Trophoblast cell (in vitro differentiated cells and primary cell): Measurements from ENCODE around the gene RRP7A.

Experiments used
- DNase-seq, 2 donors: peaks; one replicate each; pipeline ENCODE4 v3.0.0-alpha.2; 2016
- H2AFZ ChIP-seq: 2 replicates; pipeline ENCODE4 v1.6.1; 2013; ENCODE audit warnings: low read length, moderate library complexity, mild to moderate bottlenecking; ENCODE audit not compliant: insufficient read depth, poor library complexity
- H2AK5ac ChIP-seq: 2 replicates; pipeline ENCODE4 v1.6.1; 2013; ENCODE audit warnings: mild to moderate bottlenecking, low read length
- H2BK120ac ChIP-seq: 2 replicates; pipeline ENCODE4 v1.6.1; 2013; ENCODE audit warnings: low read length, mild to moderate bottlenecking, moderate library complexity; ENCODE audit not compliant: insufficient read depth, poor library complexity
- H2BK12ac ChIP-seq: 2 replicates; pipeline ENCODE4 v1.6.1; 2013; ENCODE audit warnings: mild to moderate bottlenecking, low read length, moderate library complexity
- H2BK5ac ChIP-seq: 2 replicates; pipeline ENCODE4 v1.6.1; 2013; ENCODE audit warnings: low read length, low read depth, moderate library complexity, mild to moderate bottlenecking; ENCODE audit not compliant: poor library complexity
- H3K14ac ChIP-seq: 2 replicates; pipeline ENCODE4 v1.6.1; 2013; ENCODE audit warnings: mild to moderate bottlenecking, low read length
- H3K18ac ChIP-seq: 2 replicates; pipeline ENCODE4 v1.6.1; 2013; ENCODE audit warnings: mild to moderate bottlenecking, low read length
- H3K23ac ChIP-seq: 2 replicates; pipeline ENCODE4 v1.6.1; 2013; ENCODE audit warnings: low read length
- H3K27ac ChIP-seq: 2 replicates; pipeline ENCODE4 v1.5.1; 2013; ENCODE audit warnings: low read depth, mild to moderate bottlenecking, inconsistent platforms, low read length, moderate library complexity
- H3K27me3 ChIP-seq: 2 replicates; pipeline ENCODE4 v1.6.1; 2013; ENCODE audit warnings: inconsistent platforms, mild to moderate bottlenecking, low read length, moderate library complexity; ENCODE audit not compliant: insufficient read depth
- H3K36me3 ChIP-seq, 2 experiments: 1 replicate in 1 of 2; 2 replicates in 1 of 2; pipeline ENCODE4 v1.6.1; 2013; ENCODE audit warnings: low read length in 2 of 2, mild to moderate bottlenecking in 2 of 2, moderate library complexity in 1 of 2; ENCODE audit not compliant: insufficient read depth in 2 of 2, control insufficient read depth in 1 of 2
- H3K4ac ChIP-seq: 2 replicates; pipeline ENCODE4 v1.6.1; 2013; ENCODE audit warnings: low read depth, mild to moderate bottlenecking, low read length, moderate library complexity
- H3K4me1 ChIP-seq, 2 experiments: 1 replicate in 1 of 2; 2 replicates in 1 of 2; pipeline ENCODE4 v1.6.1; 2013; ENCODE audit warnings: low read length in 2 of 2, mild to moderate bottlenecking in 2 of 2, moderate library complexity in 1 of 2; ENCODE audit not compliant: insufficient read depth in 2 of 2, control insufficient read depth in 1 of 2
- H3K4me2 ChIP-seq: 2 replicates; pipeline ENCODE4 v1.6.1; 2013; ENCODE audit warnings: inconsistent platforms, mild to moderate bottlenecking, low read length, moderate library complexity
- H3K4me3 ChIP-seq: 2 replicates; pipeline ENCODE4 v1.5.1; 2013; ENCODE audit warnings: mild to moderate bottlenecking, low read depth, low read length, inconsistent platforms
- H3K79me1 ChIP-seq: one replicate; pipeline ENCODE4 v1.6.1; 2013; ENCODE audit warnings: low read length
- H3K79me2 ChIP-seq: 2 replicates; pipeline ENCODE4 v1.6.1; 2013; ENCODE audit warnings: low read length, mild to moderate bottlenecking; ENCODE audit not compliant: control insufficient read depth, insufficient read depth, poor library complexity
- H3K9ac ChIP-seq: 2 replicates; pipeline ENCODE4 v1.6.1; 2013; ENCODE audit warnings: mild to moderate bottlenecking, low read length
- H3K9me3 ChIP-seq: 2 replicates; pipeline ENCODE4 v1.6.1; 2013; ENCODE audit warnings: low read depth, mild to moderate bottlenecking, control low read depth, inconsistent platforms, low read length; ENCODE audit not compliant: insufficient read depth
- H4K12ac ChIP-seq: 2 replicates; pipeline ENCODE4 v1.6.1; 2013; ENCODE audit warnings: low read depth, mild to moderate bottlenecking, low read length, moderate library complexity
- H4K8ac ChIP-seq: 2 replicates; pipeline ENCODE4 v1.6.1; 2013; ENCODE audit warnings: low read depth, mild to moderate bottlenecking, low read length, moderate library complexity
- H4K91ac ChIP-seq: one replicate; pipeline ENCODE4 v1.6.1; 2013; ENCODE audit warnings: low read depth, mild to moderate bottlenecking, low read length, moderate library complexity
- WGBS: extraction: QIAGEN DNeasy Blood & Tissue Kit; methylation state at CpG from one replicate; pipeline ENCODE4 v1.1.7; 2013; ENCODE audit warnings: missing lambda C conversion rate; ENCODE audit not compliant: insufficient read length, insufficient coverage; ENCODE audit errors: extremely low coverage; 5-methylcytosine and 5-hydroxymethylcytosine counted together

RRP7A gene

GRCh38 chr22:42470366-42471082, 49.1 kb downstream of the RRP7A start:
- Histone ChIP-seq H2AK5ac (no peak overlapping the region), H4K91ac (no peak overlapping the region), H3K4me2 (no peak overlapping the region), H3K23ac (no peak overlapping the region), H3K36me3 (no peaks in the 10 kb centered on the region), H3K4me3 (no peak overlapping the region), H4K12ac (no peak overlapping the region), H2BK120ac (no peak overlapping the region), H3K9ac (no peak overlapping the region), H3K9me3 (peaks cover 3% of the 10 kb centered on the region), H4K8ac (no peak overlapping the region), H3K4me1 (no peaks in the 10 kb centered on the region), H3K27ac (no peak overlapping the region), H3K79me1 (no peaks in the 10 kb centered on the region), H3K27me3 (no peaks in the 10 kb centered on the region), H2AFZ (no peak overlapping the region), H3K79me2 (no peaks in the 10 kb centered on the region), H2BK12ac (no peak overlapping the region), H2BK5ac (no peak overlapping the region), H3K18ac (no peak overlapping the region), H3K4ac (no peak overlapping the region), H3K14ac (no peak overlapping the region)
- no peak for DNase-seq
- WGBS, result no CpG with 5 or more reads among the region's 4 CpGs

GRCh38 chr22:42468841-42469240, 50.8 kb downstream of the RRP7A start:
- no peak overlapping the region for H3K4me3 ChIP-seq
- no peak overlapping the region for H4K12ac ChIP-seq
- no peak overlapping the region for H2AK5ac ChIP-seq
- no peak overlapping the region for H2BK5ac ChIP-seq
- no peak overlapping the region for H3K4ac ChIP-seq
- H2AFZ ChIP-seq, result no peak overlapping the region
- no peak overlapping the region for H3K27ac ChIP-seq
- H3K79me2 ChIP-seq, result no peaks in the 10 kb centered on the region
- no peaks in the 10 kb centered on the region for H3K79me1 ChIP-seq
- H3K9me3 ChIP-seq, result no peaks in the 10 kb centered on the region
- H2BK12ac ChIP-seq, result no peak overlapping the region
- H4K91ac ChIP-seq, result no peak overlapping the region
- H3K4me1 ChIP-seq, result no peaks in the 10 kb centered on the region
- no peak overlapping the region for H3K23ac ChIP-seq
- no peak overlapping the region for H3K9ac ChIP-seq
- no peak overlapping the region for H4K8ac ChIP-seq
- H3K18ac ChIP-seq, result no peak overlapping the region
- H3K36me3 ChIP-seq, result no peaks in the 10 kb centered on the region
- no CpG with 5 or more reads among the region's 2 CpGs for WGBS
- no peak overlapping the region for H2BK120ac ChIP-seq
- H3K27me3 ChIP-seq, result no peaks in the 10 kb centered on the region
- no peak overlapping the region for H3K14ac ChIP-seq
- no peak overlapping the region for H3K4me2 ChIP-seq
- no peak for DNase-seq

- no peak overlapping the region for H3K23ac ChIP-seq
- no peak overlapping the region for H2BK120ac ChIP-seq
- H3K9ac ChIP-seq, result no peak overlapping the region
- no peaks in the 10 kb centered on the region for H3K79me2 ChIP-seq
- no CpG with 5 or more reads among the region's 1 CpG for WGBS
- H2BK12ac ChIP-seq, result no peak overlapping the region
- H3K4me1 ChIP-seq, result peaks cover 13 to 19% of the 10 kb centered on the region in 2 experiments
- H3K27ac ChIP-seq, result peak overlapping the region; percentile 33
- H3K27me3 ChIP-seq, result no peaks in the 10 kb centered on the region
- no peak overlapping the region for H3K14ac ChIP-seq
- no peaks in the 10 kb centered on the region for H3K36me3 ChIP-seq
- no peak overlapping the region for H2AK5ac ChIP-seq
- H2BK5ac ChIP-seq, result no peak overlapping the region
- peak; percentile 7 to 65 for DNase-seq
- no peaks in the 10 kb centered on the region for H3K79me1 ChIP-seq
- no peak overlapping the region for H4K12ac ChIP-seq
- no peak overlapping the region for H3K4ac ChIP-seq
- no peaks in the 10 kb centered on the region for H3K9me3 ChIP-seq
- no peak overlapping the region for H3K4me3 ChIP-seq
- H3K18ac ChIP-seq, result no peak overlapping the region
- H3K4me2 ChIP-seq, result no peak overlapping the region
- H4K91ac ChIP-seq, result no peak overlapping the region
- H4K8ac ChIP-seq, result no peak overlapping the region
- H2AFZ ChIP-seq, result no peak overlapping the region
Observed at GRCh38 chr22:42462016-42462415, 57.6 kb downstream of the RRP7A start.

DNA sequence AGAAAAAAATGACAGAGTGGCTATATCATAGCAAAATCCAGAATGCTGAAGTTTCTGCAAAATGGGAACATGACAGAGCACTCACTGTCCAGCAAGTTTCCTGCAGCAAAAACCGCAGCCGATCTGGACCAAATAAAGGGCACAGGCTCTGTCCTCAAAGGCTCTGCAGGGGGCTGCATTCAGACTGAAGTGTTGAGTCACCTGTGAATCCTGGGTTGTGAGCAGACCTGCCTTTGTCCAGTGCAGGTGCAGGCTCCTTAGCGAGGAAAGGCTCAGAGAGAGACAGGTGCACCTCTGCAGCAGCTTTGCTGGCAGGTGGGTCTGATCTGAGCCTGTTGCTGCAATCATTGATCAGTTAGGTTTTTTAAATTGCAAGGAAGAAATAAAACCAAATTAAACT, 58.1 kb downstream of the RRP7A start:
- Histone ChIP-seq H4K12ac (no peak overlapping the region), H4K91ac (no peak overlapping the region), H3K23ac (no peak overlapping the region), H3K14ac (no peak overlapping the region), H3K4me2 (no peak overlapping the region), H2BK5ac (no peak overlapping the region), H2BK12ac (peak overlapping the region; percentile 65), H3K4me3 (no peak overlapping the region), H3K79me1 (no peaks in the 10 kb centered on the region), H4K8ac (no peak overlapping the region), H3K79me2 (no peaks in the 10 kb centered on the region), H3K4ac (no peak overlapping the region), H3K27me3 (no peaks in the 10 kb centered on the region), H3K4me1 (peaks cover 13 to 19% of the 10 kb centered on the region in 2 experiments), H2AFZ (no peak overlapping the region), H3K27ac (peak overlapping the region; percentile 23), H2BK120ac (no peak overlapping the region), H3K18ac (no peak overlapping the region), H3K9me3 (no peaks in the 10 kb centered on the region), H3K36me3 (no peaks in the 10 kb centered on the region), H2AK5ac (no peak overlapping the region), H3K9ac (no peak overlapping the region)
- DNase-seq, result no peak
- WGBS, result no CpG with 5 or more reads among the region's 3 CpGs
